OCI-LY1 (cell line): ENCODE data around the gene FLAD1.

Experiments used
- CTCF ChIP-seq: fragments of 200-600 bp; sonication (generic), shearing (Covaris generic); IDR thresholded peaks from 2 replicates; pipeline ENCODE4 v1.5.1; 2017; ENCODE audit warnings: mild to moderate bottlenecking, antibody characterized with exemption, low read length, moderate library complexity, mixed read lengths
- EZH2 ChIP-seq: fragments of 200-600 bp; sonication (generic), shearing (Covaris generic); IDR thresholded peaks from 2 replicates; pipeline ENCODE4 v1.8.0; 2017; ENCODE audit warnings: borderline replicate concordance, mixed run types, mild to moderate bottlenecking, antibody characterized with exemption, low read length, moderate library complexity, mixed read lengths

- TF ChIP-seq CTCF (no peak), EZH2 (no peak)
Observed at GRCh38 chr1:155017946-155018316, 34.8 kb downstream of the FLAD1 start.
